AG04450 (cell line): ENCODE results near the gene ADAMTS16. TPM values are rescaled to one million over a fixed set of nuclear protein-coding genes. Genes with fewer than 3 reads are reported as not detected.
A peak's percentile ranks its signal among the peaks of the same experiment; 100 is the strongest.

ENCODE experiments used
- CTCF ChIA-PET: fragments of 300-600, 350-600 bp; formaldehyde crosslinking; extraction: SDS; loops from one replicate; lab custom pipeline; 2022; ENCODE audit warnings: antibody characterized with exemption, inconsistent platforms; lab: Charles Lee
- POLR2A ChIA-PET: fragments of 350-600 bp; formaldehyde crosslinking; extraction: SDS; loops from one replicate; lab custom pipeline; 2021; ENCODE audit warnings: antibody characterized with exemption, inconsistent platforms; lab: Yijun Ruan, JAX
- DNase-seq: peaks from one replicate; pipeline ENCODE4 v3.0.0-alpha.2; 2011; ENCODE audit warnings: low read depth, low spot score
- H3K27ac ChIP-seq: one replicate; pipeline ENCODE4 v1.5.1; 2012; ENCODE audit warnings: low read depth, low read length, control low read depth
- H3K27me3 ChIP-seq: one replicate; pipeline ENCODE4 v1.6.0; 2012; ENCODE audit warnings: low read length; ENCODE audit not compliant: control insufficient read depth, insufficient read depth
- H3K4me3 ChIP-seq: 2 replicates; pipeline ENCODE4 v1.5.1; 2011; ENCODE audit warnings: mild to moderate bottlenecking, low read depth, low read length, control low read depth
- H3K9me3 ChIP-seq: 2 replicates; pipeline ENCODE4 v1.5.1; 2012; ENCODE audit warnings: low read length; ENCODE audit not compliant: control insufficient read depth, insufficient read depth
- polyA plus RNA-seq: library from polyadenylated mRNA; depleted of rRNA; stranded (reverse); fragments of >200 nt; gene quantifications from 2 replicates; pipeline ENCODE4 v1.2.3, GENCODE V29; 2011
- TF ChIP-seq, protein P1 (sequence below): IDR thresholded peaks from 2 replicates; pipeline ENCODE4 v1.5.1; 2011; ENCODE audit warnings: low read depth, low read length, control low read depth, inconsistent platforms

The ADAMTS16 gene
- polyA plus RNA-seq, 1 experiment = 0.04 TPM

DNA sequence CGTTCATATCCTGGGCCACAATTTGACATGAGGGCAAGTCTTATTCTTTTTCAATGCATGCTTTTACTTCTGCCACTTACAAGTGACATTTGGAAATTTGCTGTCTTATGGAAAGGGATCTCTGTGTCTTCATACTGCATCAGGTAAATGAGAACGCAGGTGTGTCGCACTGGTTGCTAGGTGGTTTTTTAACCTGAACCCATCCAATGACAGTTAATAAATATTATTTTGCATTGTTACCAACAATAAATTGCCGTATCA is 1.1 kb downstream of the ADAMTS16 start:
- DNase-seq = no peak
- POLR2A ChIA-PET = no interaction called here
- H3K4me3 ChIP-seq = no peak overlapping the region
- peaks cover 5% of the 10 kb centered on the region for H3K27me3 ChIP-seq
- CTCF ChIA-PET = interaction anchor here (1.3 to 2.3 kb wide), 2 partner anchors 277 to 280 kb away, joined by 9 to 43 read pairs; no protein-coding TSS in a partner anchor
- TF ChIP-seq, protein P1, sequence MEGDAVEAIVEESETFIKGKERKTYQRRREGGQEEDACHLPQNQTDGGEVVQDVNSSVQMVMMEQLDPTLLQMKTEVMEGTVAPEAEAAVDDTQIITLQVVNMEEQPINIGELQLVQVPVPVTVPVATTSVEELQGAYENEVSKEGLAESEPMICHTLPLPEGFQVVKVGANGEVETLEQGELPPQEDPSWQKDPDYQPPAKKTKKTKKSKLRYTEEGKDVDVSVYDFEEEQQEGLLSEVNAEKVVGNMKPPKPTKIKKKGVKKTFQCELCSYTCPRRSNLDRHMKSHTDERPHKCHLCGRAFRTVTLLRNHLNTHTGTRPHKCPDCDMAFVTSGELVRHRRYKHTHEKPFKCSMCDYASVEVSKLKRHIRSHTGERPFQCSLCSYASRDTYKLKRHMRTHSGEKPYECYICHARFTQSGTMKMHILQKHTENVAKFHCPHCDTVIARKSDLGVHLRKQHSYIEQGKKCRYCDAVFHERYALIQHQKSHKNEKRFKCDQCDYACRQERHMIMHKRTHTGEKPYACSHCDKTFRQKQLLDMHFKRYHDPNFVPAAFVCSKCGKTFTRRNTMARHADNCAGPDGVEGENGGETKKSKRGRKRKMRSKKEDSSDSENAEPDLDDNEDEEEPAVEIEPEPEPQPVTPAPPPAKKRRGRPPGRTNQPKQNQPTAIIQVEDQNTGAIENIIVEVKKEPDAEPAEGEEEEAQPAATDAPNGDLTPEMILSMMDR = no peak
- no peaks in the 10 kb centered on the region; the same call in 1 of the 2 replicates for H3K9me3 ChIP-seq
- no peak overlapping the region for H3K27ac ChIP-seq

- Histone ChIP-seq H3K27me3 (peaks cover 5% of the 10 kb centered on the region), H3K27ac (no peak overlapping the region), H3K4me3 (no peak overlapping the region), H3K9me3 (no peaks in the 10 kb centered on the region; the same call in 1 of the 2 replicates)
- POLR2A ChIA-PET = no interaction called here
- TF ChIP-seq, protein P1 = peak; percentile 67
- DNase-seq = peak; percentile 10
- CTCF ChIA-PET = interaction anchor here (0.8 to 2.3 kb wide), 7 partner anchors 13 to 281 kb away, joined by 3 to 53 read pairs (median 5); no protein-coding TSS in a partner anchor
Observed at GRCh38 chr5:5141625-5142525, 1.7 kb downstream of the ADAMTS16 start.

GRCh38 chr5:5144441-5144840 is 4.3 kb downstream of the ADAMTS16 start:
- TF ChIP-seq, protein P1 = no peak
- Histone ChIP-seq H3K27me3 (peaks cover 5% of the 10 kb centered on the region), H3K9me3 (no peaks in the 10 kb centered on the region; the same call in 1 of the 2 replicates), H3K27ac (no peak overlapping the region), H3K4me3 (no peak overlapping the region)
- ChIA-PET CTCF (interaction anchor here (0.8 to 1.9 kb wide), 3 partner anchors 34 to 275 kb away, joined by 3 to 20 read pairs (median 5); no protein-coding TSS in a partner anchor), POLR2A (no interaction called here)
- DNase-seq = no peak

DNA sequence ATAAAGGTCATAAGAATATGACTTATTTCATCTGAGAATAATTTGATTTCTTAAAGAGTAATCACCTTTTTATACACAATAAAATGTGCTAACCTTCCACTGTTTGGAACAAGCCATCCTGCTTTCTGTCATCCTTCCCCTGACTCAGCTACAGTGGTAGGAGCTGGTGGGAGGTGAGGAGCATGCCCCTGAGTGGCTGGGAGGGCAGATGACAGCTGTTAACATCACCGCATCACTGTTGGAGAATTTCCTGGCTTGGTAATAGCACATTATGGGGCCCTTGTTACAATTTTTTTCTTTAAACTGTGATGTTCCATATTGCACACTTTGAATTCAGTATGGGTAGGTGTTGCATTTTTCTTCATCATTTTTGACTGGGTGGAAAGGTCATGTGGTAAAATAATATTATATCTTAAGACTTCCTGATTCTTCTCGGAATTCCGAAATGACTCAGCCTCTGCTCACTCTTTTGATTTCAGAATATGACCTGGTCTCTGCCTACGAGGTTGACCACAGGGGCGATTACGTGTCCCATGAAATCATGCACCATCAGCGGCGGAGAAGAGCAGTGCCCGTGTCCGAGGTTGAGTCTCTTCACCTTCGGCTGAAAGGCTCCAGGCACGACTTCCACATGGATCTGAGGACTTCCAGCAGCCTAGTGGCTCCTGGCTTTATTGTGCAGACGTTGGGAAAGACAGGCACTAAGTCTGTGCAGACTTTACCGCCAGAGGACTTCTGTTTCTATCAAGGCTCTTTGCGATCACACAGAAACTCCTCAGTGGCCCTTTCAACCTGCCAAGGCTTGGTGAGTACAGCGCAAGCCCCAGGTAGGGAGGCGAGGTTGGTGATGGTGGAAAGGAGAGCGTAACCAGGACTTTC is 5.8 kb downstream of the ADAMTS16 start:
- Histone ChIP-seq H3K27ac (no peak overlapping the region), H3K27me3 (peaks cover 5% of the 10 kb centered on the region), H3K4me3 (no peak overlapping the region), H3K9me3 (no peaks in the 10 kb centered on the region; the same call in 1 of the 2 replicates)
- TF ChIP-seq, protein P1 = no peak
- CTCF ChIA-PET = interaction anchor here (1.0 to 1.9 kb wide), 2 partner anchors 273 kb away, joined by 4 to 20 read pairs; no protein-coding TSS in a partner anchor
- POLR2A ChIA-PET = no interaction called here
- no peak for DNase-seq
